OCI-M1 (cell line): ENCODE measurements around the gene NR2F1.
A peak's percentile ranks its signal among the peaks of the same experiment; 100 is the strongest.
"Not testable (repeated sequence)": the region's sequence is repeated elsewhere in the genome, so short reads cannot be mapped to it uniquely, and the experiment has no call there.

Experiments used
- DNase-seq: peaks from one replicate; lab custom pipeline; 2025; lab: John Stamatoyannopoulos, UW

The NR2F1 gene

GRCh38 chr5:93582677-93583438 is at the start of gene NR2F1:
Gene NR2F1 (plus strand): TSS chr5:93583222. CDS start chr5:93585024, 1,802 bp downstream.
- peak; percentile 99 for DNase-seq

DNA sequence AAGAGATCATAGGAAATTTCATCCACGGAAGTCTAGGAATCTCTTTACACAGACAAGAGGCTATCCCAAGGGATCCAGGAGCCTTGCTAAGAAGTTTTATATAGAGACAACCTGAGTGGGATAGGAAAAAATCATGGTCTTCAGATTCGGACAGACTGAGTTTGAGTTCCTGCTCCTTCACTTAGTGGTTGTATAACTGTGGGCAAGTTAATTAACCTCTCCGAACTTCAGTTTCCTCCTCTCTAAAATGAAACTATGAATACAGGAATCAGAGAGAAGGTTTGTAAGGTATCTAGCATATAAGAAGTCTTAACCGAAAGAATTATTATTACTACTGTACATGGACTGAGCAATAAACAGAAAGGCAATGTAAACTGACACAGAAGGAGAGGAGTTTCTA is 37.1 kb upstream of the NR2F1 start:
- DNase-seq = no peak

DNA sequence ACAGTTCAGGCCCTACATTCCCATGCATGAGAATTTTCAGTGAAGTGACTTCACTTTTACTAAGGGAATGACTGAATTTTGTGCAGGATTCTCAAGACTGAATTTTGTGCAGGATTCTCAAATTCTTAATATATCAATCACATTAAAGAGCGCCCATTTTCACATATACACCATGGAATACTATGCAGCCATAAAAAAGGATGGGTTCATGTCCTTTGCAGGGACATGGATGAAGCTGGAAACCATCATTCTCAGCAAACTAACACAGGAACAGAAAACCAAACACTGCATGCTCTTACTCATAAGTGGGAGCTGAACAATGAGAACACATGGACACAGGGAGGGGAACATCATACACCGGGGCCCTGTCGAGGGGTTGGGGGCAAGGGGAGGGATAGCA is 33.4 kb upstream of the NR2F1 start:
- DNase-seq = not testable (repeated sequence)

GRCh38 chr5:93557021-93557604 is 25.9 kb upstream of the NR2F1 start:
- DNase-seq = no peak

- no peak for DNase-seq
These were observed 16.9 kb upstream of the NR2F1 start for GRCh38 chr5:93566091-93566490.

DNA sequence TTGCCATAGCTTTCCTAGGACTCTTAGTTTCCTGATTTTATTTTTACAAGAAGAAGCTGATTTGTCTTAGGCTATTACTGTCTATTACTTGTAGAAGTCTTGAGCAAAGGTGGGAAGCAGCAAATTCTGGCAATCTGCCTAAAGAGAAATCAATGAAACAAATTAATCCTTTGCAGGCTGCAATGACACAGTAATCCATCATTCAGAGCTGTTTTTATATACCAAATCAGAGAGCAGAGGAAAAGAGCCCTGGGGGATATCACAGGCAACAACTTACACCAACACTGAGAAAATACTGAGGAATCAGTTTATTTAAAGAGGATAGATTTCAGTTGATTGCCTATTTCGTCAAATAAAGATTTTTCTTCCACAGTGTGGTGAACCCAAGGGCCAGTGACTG is 15.6 kb upstream of the NR2F1 start:
- no peak for DNase-seq

DNA sequence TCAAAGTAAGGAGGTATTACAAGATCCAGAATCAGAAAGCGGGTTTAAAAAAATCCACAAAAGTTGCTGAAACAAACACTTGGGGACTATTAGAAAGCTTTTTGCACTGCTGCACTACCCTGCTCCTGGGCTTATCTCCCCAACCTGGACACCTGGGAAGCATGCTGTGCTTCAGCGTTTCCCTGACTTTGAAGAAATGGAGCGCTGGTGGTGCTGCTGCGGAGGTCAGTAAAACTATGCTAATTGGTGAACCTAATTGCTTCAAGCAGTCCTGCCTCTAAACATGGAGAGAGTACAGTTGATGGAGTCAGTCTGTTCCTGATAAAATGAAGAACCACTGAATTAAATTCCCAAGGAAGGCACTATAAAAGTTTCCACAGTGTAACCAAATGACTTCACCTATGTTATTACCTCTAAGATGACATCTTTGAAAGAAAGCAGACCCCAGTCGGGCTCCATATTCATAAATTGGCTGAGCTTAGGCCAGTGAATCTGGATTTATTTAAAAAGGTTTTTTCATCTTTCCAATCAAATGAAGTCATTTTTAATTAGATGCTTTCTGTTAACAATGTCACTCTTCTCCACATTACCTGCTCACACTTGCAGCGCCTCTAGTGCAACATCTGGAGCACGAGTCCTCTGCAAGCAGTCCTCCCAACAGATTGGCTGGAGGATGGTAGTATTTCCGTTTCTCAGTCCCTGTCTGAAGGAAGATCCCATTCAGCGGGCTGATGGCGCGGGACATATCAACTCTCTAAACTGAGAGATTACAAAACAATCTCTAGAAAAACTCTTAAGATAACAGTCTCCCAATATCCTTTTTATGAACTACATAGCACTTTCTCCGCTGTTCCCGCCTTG is 13.5 kb upstream of the NR2F1 start:
- no peak for DNase-seq

GRCh38 chr5:93570294-93571113 is 12.5 kb upstream of the NR2F1 start:
- no peak for DNase-seq

DNA sequence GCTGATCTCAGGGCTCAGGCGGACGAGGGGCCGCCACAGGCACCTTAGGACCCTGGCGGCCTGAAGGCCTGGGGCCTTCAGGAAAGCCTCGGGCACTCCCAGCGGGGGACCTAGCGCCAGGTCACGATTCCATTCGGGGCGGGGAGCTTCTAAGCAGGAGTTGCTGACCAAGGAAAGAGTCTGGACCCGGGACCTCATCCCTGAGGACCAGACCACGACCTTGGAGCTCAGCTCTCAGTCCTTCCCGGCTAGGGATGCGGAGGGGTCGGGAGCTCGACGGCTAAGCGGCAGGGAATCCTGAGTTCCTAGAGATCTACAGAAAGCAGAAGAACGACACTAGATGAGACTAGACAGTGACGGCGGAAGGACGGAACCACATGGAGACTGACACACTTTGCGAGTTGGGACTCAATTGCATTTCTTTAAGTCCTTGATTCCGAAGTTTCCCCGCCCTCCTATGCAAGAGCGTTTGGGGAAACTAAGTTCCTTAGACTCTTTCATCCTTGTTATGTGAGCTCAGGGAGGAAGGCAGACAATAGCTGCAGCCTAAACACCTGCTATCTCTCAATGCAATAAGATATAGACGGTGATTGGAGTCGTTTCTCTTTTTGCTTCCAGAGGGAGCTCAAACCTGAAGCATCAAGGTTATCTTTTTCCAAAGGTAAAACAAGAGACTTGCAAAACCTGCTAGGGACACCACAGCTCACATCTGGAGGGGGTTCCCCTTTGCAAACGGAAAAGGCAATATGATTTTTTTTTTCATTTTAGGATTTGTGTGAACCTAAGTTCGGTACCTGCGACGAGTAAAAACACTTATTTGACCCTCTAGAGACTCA is 11.7 kb upstream of the NR2F1 start:
- DNase-seq = no peak

DNA sequence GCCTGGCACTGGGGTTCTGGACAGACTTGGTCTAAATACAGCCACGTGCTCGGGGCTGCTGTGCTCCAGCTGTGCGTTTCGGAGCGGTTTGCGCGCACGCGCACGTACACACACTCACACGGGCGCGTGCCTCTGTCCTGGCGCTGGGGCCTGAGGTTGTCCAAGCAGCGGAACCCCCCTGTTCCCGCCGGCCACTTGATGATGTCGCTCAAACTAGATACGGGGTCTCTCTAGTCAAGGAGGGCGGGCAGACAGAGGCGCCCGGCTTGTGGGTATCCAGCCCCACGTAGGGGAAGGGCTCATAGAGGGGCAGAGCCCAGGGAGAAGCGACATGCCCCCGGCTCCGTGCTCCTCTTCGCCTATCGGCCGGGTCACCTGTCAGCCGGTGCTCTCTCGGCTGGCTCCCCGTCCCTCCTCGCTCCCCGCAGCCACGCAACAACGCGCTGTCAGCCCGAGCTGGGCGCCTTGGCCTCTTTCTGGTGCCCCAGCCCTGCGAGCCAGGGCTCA is 10.9 kb upstream of the NR2F1 start:
- DNase-seq = no peak

DNA sequence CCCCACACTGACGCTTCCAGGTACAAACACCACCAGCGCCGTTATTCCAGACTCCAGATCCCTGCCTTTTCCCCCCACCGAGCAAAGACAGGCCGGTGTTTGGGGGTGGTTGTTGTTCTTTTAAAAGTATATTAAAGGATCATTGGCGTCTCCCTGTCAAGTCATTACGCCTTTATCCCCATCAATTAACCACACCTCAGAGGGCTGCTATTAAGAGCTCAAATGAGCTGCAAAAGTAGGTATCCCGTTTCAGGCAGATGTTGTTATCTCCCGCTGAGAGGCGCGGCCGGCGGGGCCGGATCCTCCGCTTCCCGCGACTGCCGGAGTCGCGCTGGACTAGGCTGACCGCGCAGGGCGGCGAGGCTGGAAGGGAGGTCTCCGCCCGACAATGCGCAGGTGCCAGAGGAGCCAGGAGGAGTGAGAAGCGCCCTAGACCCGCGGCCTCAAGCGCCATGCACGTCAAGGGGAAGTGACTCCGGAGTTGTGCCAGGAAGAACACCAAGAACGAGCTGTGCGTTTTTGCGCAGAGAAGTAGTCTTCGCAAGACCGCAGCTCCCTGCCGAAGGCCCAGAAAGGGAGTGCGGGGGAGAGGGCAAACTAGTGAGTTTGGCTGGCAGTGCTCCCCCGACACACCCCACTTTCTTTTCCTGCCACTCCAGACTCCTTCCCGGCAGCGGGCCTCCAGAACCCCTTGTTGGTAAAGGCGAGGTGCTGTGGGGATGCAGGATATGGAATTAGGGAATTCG is 10.2 kb upstream of the NR2F1 start:
- DNase-seq = no peak

- no peak for DNase-seq
These were observed 9.4 kb upstream of the NR2F1 start for GRCh38 chr5:93573354-93574351.

DNA sequence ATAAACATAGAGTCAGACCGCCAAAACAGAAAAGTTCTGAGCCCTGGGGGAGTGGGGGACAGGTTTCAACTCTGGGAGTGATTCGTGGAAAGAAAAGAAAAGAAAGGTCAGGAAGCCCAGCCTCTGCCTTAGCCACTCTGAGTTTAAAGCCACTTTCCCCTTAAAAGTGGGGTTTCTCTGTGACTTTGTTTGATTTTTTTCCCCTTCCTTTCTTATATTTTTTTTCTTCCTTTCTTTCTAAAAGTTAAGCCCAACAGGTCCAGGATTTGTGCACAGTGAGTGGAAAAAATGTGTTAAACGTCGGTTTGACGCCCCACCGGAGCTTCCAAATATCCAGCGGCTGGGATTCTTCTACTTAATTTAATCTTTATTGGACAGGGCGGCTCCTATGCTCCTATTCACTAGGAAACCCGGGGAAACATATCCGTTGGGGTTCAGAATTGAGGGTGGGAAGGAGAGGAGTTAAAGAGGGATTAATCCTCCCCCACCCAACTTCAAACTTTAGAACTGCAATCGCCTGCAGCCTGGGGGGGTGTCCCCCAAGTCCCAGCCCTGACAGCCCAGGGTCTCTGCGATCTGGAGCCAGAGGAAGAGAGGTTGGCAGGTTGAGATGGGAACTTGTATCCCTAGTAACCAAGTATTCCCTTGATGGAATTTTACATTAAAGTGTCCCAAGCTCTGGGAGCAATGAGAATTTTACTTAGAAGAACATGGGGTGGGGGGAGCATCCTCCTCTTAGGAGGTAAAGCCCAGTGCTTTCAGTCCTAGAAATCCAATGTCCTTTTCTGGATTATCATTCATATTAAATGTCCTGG is 8.3 kb upstream of the NR2F1 start:
- no peak for DNase-seq

DNA sequence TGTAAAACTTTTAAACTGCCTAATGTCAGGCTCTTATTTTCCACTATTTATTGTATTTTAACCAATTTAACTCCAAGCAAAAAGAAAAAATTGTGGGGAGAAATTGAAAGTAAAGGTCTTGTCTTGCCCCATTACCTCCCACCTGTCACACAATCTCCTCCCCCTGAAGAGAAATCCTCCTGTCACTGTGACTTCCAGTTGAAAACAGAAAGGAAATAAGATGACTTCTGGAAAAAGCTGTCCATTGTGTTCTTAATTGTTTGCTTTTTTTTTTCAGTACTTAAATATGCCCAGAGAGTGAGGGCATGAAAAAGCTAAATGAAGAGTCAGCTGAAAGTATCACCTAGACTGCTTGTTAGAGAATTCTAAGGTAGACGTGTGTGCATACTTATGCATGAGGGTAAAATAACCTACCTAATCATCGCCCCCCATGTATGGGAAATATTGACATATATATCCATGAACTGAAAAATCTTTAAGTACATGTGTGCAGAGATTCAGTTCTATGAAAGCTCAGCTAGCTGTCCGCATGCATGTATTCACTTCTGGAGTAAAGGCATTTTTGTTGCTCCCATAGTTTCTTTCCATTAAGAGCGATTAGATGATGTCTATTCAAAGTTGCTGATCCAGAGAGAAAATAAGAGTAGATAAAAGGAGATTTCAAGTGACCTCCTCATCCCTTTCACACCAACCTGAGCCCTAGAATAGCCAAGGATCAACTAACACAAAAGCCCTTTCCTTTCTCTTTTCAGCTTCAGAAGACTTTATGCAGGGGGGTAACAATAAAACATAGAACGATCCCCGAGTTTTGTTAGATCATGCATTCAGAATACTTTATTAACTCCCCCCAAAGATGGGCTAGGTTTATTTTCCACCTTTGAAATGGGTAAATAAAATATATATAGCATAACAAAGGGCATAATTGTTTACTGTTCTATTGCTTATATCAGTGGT is 7.3 kb upstream of the NR2F1 start:
- peak; percentile 28 for DNase-seq

DNA sequence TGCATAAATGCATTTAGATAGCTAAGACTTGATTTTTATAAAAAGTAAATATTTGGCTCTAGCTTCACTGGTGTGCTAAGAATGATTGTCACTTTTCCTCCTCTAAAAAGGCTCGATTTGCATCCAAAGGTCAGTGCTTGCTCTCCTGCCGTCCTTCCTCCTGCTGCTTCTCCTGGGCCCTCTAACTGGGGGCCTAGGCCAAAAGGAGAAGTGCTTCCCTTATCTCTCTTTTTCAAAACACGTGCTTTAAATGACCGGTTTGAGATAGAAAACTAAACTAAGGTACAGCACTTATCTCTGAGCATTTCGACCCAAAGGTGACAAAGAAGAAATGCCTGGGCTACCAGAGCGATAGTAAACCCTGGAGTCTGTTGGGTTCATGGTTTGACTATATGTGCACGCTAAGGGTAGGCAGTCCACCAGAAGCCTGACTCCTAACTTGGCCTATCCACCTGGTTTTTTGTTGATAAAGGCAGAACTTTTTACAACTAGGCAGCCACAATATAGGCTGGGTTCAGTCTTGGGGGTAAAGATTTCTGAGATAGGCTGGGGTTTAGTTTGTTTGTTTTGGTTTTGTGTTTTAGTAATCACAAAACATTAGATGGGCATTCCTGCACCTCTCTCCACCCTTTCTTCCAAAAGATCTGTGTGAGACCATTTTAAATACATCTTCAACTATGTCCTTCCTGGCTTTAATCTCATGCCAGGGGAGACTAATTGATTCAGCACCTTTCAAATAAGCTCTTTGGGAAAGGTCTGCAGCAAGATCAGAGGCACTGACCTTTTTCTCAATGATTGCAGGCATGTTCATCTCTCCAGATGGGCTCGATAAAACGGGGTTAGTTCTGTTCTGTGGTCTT is 5.8 kb upstream of the NR2F1 start:
- DNase-seq = peak; percentile 86
